ENCODE measurements around the gene B9D2. TPM values are rescaled to one million over a fixed set of nuclear protein-coding genes. Genes with fewer than 3 reads are reported as not detected.

Gene B9D2
- total RNA-seq, 2 donors from 2014 or later = 4.9 to 9.3 TPM

DNA sequence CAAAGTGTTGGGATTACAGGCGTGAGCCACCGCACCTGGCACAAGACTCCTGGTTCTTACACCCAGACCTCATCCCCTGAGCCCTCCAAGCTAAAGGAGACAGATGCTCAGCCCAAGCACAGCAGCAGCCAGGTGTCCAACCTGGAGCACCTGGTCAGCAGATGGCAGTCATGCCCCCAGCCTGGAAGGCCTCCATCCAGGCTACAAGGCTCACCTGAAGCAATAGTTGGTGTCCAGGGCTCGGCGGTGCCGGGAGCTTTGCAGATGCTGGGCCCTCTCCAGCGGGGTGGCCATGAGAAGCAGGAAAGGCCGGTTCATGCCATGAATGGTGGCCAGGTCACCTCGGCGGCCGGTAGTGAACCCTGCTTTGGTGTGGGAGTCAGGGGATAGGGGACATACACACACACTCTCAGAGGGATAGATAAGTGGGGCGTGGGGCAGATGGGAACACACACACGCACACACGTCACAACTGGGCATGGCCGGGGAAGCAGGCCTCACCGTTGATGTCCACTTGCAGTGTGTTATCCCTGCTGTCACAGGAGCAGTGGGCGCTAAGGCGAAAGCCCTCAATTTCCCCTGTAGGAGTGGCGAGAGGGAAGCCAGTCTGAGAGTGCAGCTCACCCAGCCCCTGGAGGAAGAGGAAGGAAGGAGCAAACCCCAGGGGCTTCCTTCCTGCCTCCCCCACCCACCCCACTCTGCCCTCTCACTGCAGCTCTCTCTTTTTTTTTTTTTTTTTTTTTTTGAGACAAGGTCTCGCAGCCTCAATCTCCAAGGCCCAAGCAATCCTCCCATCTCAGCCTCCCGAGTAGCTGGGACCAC is 22.1 kb downstream of the B9D2 start:
- H3K4me3 Mint-ChIP-seq = peak overlapping the region; percentile 25
- DNase-seq (ENCODE audit: low spot score) (no peak), ATAC-seq (peak in 1 of 2 donors; percentile 68)
- peaks cover 27 to 33% of the 10 kb centered on the region in 2 donors for H3K4me1 Mint-ChIP-seq (ENCODE audit: low read depth in 2 of 2)
- H3K27ac Mint-ChIP-seq = peak overlapping the region; percentile 61 to 88
- no peaks in the 10 kb centered on the region for H3K27me3 Mint-ChIP-seq
- H3K9me3 Mint-ChIP-seq = no peaks in the 10 kb centered on the region
- peaks cover 10% of the 10 kb centered on the region for H3K36me3 Mint-ChIP-seq

DNA sequence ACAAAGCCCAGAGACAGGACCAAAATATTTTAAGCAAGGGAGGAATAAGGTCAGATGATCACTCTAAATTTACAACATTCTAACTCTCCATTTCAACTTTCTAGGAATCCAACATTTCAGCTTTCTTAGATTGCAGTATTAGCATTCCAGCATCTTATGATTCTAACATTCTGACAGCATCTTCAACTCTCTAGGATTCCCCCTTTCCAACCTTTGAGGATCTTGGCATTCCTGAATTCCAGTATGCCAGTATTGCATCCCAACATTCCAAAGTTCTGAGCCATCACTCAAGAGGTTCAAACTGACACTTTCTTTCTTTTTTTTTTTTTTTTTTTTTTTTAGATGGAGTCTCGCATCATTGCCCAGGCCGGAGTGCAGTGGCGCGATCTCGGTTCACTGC is 24.0 kb downstream of the B9D2 start:
- ATAC-seq = no peak
- DNase-seq (ENCODE audit: low spot score) = no peak
- H3K9me3 Mint-ChIP-seq = no peaks in the 10 kb centered on the region
- peaks cover 10% of the 10 kb centered on the region for H3K36me3 Mint-ChIP-seq
- H3K4me1 Mint-ChIP-seq (ENCODE audit: low read depth in 2 of 2) = peaks cover 34 to 35% of the 10 kb centered on the region in 2 donors
- no peaks in the 10 kb centered on the region for H3K27me3 Mint-ChIP-seq
- H3K27ac Mint-ChIP-seq = peak overlapping the region in 1 of 2 donors; percentile 81
- no peak overlapping the region for H3K4me3 Mint-ChIP-seq

DNA sequence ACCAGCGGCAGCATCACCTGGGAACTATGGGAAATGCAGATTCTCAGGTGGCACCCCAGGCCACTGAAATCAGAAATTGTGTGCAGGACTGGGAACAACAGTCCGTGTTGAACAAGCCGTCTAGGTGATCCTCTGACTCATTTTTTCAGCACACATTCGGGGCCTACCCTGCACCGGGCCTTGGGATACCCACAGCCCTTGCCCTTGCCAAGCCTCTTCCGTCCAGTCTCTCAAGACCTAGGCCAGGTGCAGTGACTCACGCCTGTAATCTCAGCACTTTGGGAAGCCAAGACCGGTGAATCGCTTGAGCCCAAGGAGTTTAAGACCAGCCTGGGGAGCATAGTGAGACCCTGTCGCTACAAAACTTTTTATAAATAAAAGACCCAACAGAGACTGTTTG is 28.5 kb downstream of the B9D2 start:
- Mint-ChIP-seq H3K9me3 (no peaks in the 10 kb centered on the region), H3K27ac (peak overlapping the region; percentile 54 to 90), H3K36me3 (peaks cover 21% of the 10 kb centered on the region), H3K4me1 (ENCODE audit: low read depth in 2 of 2) (peaks cover 34 to 42% of the 10 kb centered on the region in 2 donors), H3K27me3 (no peaks in the 10 kb centered on the region), H3K4me3 (no peak overlapping the region)
- DNase-seq (ENCODE audit: low spot score) (no peak), ATAC-seq (no peak)

DNA sequence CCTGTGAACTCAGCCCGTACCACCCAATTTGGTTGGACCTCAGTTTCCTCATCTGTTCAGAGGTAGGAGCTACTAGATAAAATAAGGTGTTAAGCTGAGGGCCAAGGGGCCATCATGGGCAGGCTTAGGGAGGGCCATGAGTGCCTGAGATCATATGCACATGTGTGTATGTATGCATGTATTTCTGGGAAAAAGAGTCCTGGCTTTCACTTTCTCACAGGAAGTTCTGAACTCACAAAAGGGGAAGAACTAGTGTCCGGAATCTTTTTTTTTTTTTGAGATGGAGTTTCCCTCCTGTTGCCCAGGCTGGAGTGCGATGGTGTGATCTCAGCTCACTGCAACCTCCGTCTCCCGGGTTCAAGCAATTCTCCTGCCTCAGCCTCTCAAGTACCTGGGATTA is 29.2 kb downstream of the B9D2 start:
- peaks cover 24% of the 10 kb centered on the region for H3K36me3 Mint-ChIP-seq
- peak overlapping the region; percentile 54 to 90 for H3K27ac Mint-ChIP-seq
- no peak for DNase-seq (ENCODE audit: low spot score)
- H3K9me3 Mint-ChIP-seq = no peaks in the 10 kb centered on the region
- H3K4me3 Mint-ChIP-seq = peak overlapping the region; percentile 42
- peaks cover 35 to 43% of the 10 kb centered on the region in 2 donors for H3K4me1 Mint-ChIP-seq (ENCODE audit: low read depth in 2 of 2)
- ATAC-seq = peak; percentile 57 to 86
- H3K27me3 Mint-ChIP-seq = no peaks in the 10 kb centered on the region

DNA sequence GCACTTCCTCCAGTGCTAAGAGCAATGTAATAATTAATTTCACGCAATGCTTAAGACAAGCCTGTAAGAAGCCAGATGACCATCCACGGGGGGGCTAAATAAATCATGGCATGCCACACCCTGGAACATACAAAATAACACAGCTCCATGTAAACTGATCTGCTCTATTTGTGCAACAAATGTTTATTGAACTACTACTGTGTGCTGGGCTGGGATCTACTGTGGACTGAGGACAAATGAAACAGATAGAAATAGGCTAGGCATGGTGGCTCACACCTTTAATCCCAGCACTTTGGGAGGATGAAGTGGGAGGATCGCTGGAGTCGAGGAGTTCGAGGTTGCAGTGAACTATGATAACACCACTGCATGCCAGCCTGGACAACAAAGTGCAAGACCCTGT is 31.5 kb downstream of the B9D2 start:
- peak overlapping the region; percentile 2 to 59 for H3K27ac Mint-ChIP-seq
- DNase-seq (ENCODE audit: low spot score) (no peak), ATAC-seq (no peak)
- H3K4me1 Mint-ChIP-seq (ENCODE audit: low read depth in 2 of 2) = peaks cover 46 to 51% of the 10 kb centered on the region in 2 donors
- H3K36me3 Mint-ChIP-seq = peaks cover 20% of the 10 kb centered on the region
- no peak overlapping the region for H3K4me3 Mint-ChIP-seq
- no peaks in the 10 kb centered on the region for H3K9me3 Mint-ChIP-seq
- no peaks in the 10 kb centered on the region for H3K27me3 Mint-ChIP-seq

DNA sequence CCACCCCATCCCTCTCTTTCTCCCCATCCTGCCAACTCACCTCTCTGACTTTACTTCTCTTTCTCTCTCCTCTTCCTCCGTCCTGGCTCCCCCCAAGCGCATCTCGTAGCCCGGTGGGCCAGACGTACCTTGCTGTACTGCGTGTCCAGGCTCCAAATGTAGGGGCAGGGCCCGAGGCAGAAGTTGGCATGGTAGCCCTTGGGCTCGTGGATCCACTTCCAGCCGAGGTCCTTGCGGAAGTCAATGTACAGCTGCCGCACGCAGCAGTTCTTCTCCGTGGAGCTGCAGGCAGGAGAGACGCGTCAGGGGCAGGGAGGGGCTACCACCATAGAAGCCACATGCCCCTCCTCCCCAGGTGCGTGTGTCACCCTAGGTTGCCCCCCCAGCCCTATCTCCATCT is 31.9 kb downstream of the B9D2 start:
- no peaks in the 10 kb centered on the region for H3K9me3 Mint-ChIP-seq
- peaks cover 48 to 53% of the 10 kb centered on the region in 2 donors for H3K4me1 Mint-ChIP-seq (ENCODE audit: low read depth in 2 of 2)
- no peaks in the 10 kb centered on the region for H3K27me3 Mint-ChIP-seq
- ATAC-seq (no peak), DNase-seq (ENCODE audit: low spot score) (no peak)
- H3K27ac Mint-ChIP-seq = peak overlapping the region; percentile 2 to 59
- peak overlapping the region; percentile 34 for H3K4me3 Mint-ChIP-seq
- H3K36me3 Mint-ChIP-seq = peaks cover 19% of the 10 kb centered on the region

DNA sequence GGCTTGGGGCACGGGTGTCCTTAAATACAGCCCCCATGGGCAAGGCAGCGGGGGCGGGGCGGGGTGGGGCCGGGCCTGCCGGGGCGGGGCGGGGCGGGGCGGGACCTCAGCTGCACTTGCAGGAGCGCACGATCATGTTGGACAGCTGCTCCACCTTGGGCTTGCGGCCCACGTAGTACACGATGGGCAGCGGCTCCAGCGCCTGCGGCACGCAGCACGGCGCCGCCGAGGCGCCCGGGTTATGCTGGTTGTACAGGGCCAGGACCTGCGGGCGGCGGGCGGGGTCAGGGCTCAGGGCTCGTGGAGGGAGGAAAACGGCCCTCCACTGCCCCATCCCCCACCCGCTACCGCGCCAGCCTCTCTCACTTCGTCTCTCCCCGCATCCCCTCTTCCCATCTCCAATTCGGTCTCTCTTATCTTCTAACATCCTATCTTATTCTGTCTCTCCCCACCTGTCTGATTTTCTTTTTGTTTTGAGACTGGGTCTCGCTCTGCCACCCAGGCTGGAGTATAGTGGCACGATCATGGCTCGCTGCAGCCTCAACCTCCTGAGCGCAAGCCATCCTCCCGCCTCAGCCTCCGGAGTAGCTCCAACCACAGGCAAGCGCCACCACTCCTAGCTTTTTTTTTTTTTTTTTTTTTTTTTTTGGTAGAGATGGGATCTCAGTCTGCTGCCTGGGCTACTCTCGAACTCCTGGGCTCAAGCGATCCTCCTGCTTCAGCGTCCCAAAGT is 32.8 kb downstream of the B9D2 start:
- H3K27me3 Mint-ChIP-seq = no peaks in the 10 kb centered on the region
- peak overlapping the region; percentile 2 to 59 for H3K27ac Mint-ChIP-seq
- peaks cover 55 to 62% of the 10 kb centered on the region in 2 donors for H3K4me1 Mint-ChIP-seq (ENCODE audit: low read depth in 2 of 2)
- H3K36me3 Mint-ChIP-seq = peaks cover 19% of the 10 kb centered on the region
- peak overlapping the region; percentile 34 for H3K4me3 Mint-ChIP-seq
- DNase-seq (ENCODE audit: low spot score) (no peak), ATAC-seq (no peak)
- H3K9me3 Mint-ChIP-seq = no peaks in the 10 kb centered on the region

DNA sequence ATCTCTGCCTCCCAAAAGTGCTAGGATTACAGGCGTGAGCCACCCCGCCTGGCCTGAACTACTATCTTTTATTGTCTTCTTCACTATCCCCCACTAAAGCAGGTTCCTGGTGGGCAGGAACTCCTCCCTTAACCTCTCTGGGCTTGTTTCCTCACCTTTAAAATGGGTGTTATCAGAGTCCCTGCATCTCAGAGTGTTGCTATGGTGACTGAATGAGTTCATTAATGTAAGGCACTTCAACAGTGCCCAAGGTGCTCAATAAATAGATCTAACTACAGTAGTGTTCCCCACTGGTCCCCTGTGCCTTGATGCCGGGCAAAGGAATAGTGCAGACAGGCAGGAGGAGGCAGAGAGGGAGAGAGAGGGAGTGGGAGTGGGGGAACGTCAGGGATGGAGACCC is 33.5 kb downstream of the B9D2 start:
- H3K4me3 Mint-ChIP-seq = peak overlapping the region; percentile 38

DNA sequence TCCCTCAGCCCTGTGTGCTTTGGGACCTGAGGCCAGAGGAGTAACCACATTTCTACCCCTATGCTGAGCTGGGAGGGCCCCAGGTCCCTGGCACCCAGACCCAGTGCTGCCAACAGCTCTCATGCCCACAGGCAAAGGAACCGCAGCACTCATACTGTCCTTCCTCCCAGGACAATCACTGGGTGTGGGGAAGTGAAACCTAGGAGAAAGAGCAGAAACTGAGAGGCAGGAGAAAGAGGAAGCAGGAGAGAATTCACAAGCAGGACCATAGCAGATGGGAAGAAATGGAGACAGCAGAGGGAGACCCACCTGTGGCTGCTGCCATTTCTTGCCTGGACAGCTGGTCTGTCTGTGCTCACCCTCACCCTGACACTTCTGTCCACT is 35.1 kb downstream of the B9D2 start:
- Mint-ChIP-seq H3K36me3 (peaks cover 24% of the 10 kb centered on the region), H3K27me3 (no peaks in the 10 kb centered on the region), H3K27ac (peak overlapping the region; percentile 85 to 90), H3K4me3 (peak overlapping the region; percentile 85), H3K4me1 (ENCODE audit: low read depth in 2 of 2) (peaks cover 67 to 68% of the 10 kb centered on the region in 2 donors), H3K9me3 (no peaks in the 10 kb centered on the region)
- no peak for ATAC-seq
- no peak for DNase-seq (ENCODE audit: low spot score)

More for the DNA sequence above, 33.5 kb downstream of the B9D2 start:
- no peak for DNase-seq (ENCODE audit: low spot score)
- no peak for ATAC-seq
- Mint-ChIP-seq H3K27ac (peak overlapping the region; percentile 12 to 14), H3K36me3 (peaks cover 19% of the 10 kb centered on the region), H3K27me3 (no peaks in the 10 kb centered on the region), H3K4me1 (ENCODE audit: low read depth in 2 of 2) (peaks cover 56 to 63% of the 10 kb centered on the region in 2 donors), H3K9me3 (no peaks in the 10 kb centered on the region)

DNA sequence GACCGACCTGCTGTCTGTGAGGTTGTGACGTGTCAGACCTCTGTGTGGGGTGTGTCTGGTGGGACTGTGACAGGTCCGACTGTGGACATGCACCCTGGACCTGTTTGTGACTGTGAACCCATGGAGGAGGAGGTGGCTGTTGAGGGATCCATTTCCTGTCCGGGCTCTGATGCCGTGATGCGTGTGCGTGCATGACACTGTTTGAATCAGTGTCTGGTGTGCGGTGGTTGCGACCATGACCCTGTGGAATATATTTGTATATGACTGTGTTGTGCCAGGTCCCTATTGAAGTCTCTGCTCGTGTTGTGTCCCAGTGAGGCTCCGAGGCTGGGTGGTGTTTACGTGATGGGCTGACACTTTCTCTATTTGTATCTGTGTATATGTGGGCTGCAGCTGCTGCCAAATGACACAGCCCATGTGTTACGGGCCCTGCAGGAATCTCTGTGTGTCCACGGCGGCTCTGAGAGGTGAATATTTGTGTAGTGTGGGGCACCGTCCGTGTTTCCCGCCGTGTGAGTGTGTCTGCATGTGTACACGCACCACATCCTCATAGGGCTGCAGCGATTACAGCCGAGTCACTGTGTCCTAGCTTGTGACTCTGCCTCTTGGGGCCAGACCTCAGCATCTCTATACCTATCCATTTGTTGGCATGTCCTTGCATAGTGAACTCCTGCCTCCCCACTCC is 35.6 kb downstream of the B9D2 start:
- DNase-seq (ENCODE audit: low spot score) (peak; percentile 76), ATAC-seq (peak; percentile 59 to 69)
- Mint-ChIP-seq H3K4me3 (peak overlapping the region; percentile 85), H3K4me1 (ENCODE audit: low read depth in 2 of 2) (peaks cover 70% of the 10 kb centered on the region in 2 donors), H3K27me3 (no peaks in the 10 kb centered on the region), H3K9me3 (no peaks in the 10 kb centered on the region), H3K36me3 (peaks cover 24% of the 10 kb centered on the region), H3K27ac (peak overlapping the region; percentile 85 to 90)

DNA sequence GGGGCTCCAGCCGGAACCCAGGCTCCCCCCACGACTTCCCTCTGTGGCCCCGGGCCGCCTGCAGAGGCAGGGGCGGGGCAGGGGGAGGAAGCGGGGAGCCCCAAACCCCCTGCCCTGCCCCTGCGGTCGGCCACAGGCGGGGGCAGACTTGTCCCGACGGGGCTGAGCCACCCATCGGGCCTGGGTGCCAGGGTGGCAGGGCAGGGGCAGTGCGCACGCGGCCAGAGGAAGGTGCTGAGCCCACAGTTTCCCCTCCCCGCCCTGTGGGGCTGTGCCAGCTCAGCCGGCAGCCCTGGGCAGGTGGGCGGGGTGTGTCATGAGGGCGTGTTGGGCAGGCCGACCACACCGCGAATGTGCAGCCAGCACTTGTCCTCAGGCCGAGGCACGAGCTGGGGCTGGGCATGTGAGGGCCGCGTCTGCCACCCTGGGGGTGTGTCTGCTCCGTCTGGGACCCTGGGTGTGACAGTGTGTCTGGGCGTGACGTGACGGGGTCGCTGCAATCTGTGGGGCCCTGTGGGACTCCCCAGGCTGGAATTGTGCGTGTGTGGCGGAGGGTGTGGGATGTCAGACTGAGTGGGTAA is 36.3 kb downstream of the B9D2 start:
- Mint-ChIP-seq H3K4me3 (peak overlapping the region; percentile 85), H3K4me1 (ENCODE audit: low read depth in 2 of 2) (peaks cover 74 to 75% of the 10 kb centered on the region in 2 donors), H3K27me3 (no peaks in the 10 kb centered on the region), H3K36me3 (peaks cover 24% of the 10 kb centered on the region), H3K9me3 (no peaks in the 10 kb centered on the region), H3K27ac (peak overlapping the region; percentile 85 to 90)
- DNase-seq (ENCODE audit: low spot score) (peak; percentile 92), ATAC-seq (peak; percentile 84 to 88)

DNA sequence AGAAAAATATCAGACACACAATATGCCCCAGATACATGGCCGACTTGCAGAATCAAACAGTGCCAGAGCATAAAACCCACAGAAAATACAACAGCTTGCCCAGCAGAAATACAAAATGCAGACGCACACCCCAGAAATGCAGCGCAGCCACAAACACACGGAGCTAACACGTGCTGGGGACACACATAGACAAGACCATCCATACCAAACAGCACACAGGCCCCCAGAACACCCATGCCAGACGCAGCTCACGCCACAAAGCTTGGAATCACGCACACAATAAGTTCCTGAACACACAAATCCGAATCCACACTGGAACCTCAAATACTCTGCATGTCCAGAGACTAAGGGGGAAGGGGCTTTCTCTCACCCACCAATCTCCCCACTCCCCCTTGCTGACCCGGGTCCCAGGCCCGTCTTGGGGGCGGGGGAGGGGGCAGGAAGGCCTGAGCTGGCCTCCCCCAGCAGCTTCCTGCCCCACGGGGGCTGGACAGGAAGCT is 36.8 kb downstream of the B9D2 start:
- ATAC-seq (no peak), DNase-seq (ENCODE audit: low spot score) (no peak)
- peak overlapping the region; percentile 88 for H3K4me3 Mint-ChIP-seq
- no peaks in the 10 kb centered on the region for H3K27me3 Mint-ChIP-seq
- peaks cover 23% of the 10 kb centered on the region for H3K36me3 Mint-ChIP-seq
- H3K27ac Mint-ChIP-seq = peak overlapping the region; percentile 85 to 88
- no peaks in the 10 kb centered on the region for H3K9me3 Mint-ChIP-seq
- H3K4me1 Mint-ChIP-seq (ENCODE audit: low read depth in 2 of 2) = peaks cover 73 to 75% of the 10 kb centered on the region in 2 donors
